ENCODE data around the gene TUBGCP6.

TUBGCP6 gene

GRCh38 chr22:50204571-50204970, 40.3 kb downstream of the TUBGCP6 start:
- Histone ChIP-seq H3K4me2 (no peak overlapping the region), H2AFZ (ENCODE audit: low read depth) (no peak overlapping the region), H3K79me2 (ENCODE audit: insufficient read depth, low read depth) (peaks cover 6% of the 10 kb centered on the region; the same call in 1 of the 2 replicates), H3K27me3 (ENCODE audit: insufficient read depth, low read depth) (no peaks in the 10 kb centered on the region), H3K27ac (no peak overlapping the region), H3K9ac (no peak overlapping the region), H4K20me1 (ENCODE audit: insufficient read depth) (no peaks in the 10 kb centered on the region), H3K4me1 (ENCODE audit: low read depth, poor library complexity, severe bottlenecking) (no peaks in the 10 kb centered on the region), H3K36me3 (ENCODE audit: insufficient read depth) (no peaks in the 10 kb centered on the region), H3K4me3 (IDR thresholded peaks at IDR 0.05; ENCODE audit: insufficient read depth, low read depth, low read length) (no peak overlapping the region)
- no peak for TF ChIP-seq CTCF (conservative IDR thresholded peaks at IDR 0.05; ENCODE audit: low read depth, low read length)

- Histone ChIP-seq H4K20me1 (ENCODE audit: insufficient read depth) (no peaks in the 10 kb centered on the region), H3K4me2 (no peak overlapping the region), H3K36me3 (ENCODE audit: insufficient read depth) (no peaks in the 10 kb centered on the region), H3K4me1 (ENCODE audit: low read depth, poor library complexity, severe bottlenecking) (no peaks in the 10 kb centered on the region), H3K79me2 (ENCODE audit: insufficient read depth, low read depth) (peaks cover 6% of the 10 kb centered on the region; the same call in 1 of the 2 replicates), H2AFZ (ENCODE audit: low read depth) (no peak overlapping the region), H3K27ac (no peak overlapping the region), H3K27me3 (ENCODE audit: insufficient read depth, low read depth) (no peaks in the 10 kb centered on the region), H3K4me3 (IDR thresholded peaks at IDR 0.05; ENCODE audit: insufficient read depth, low read depth, low read length) (no peak overlapping the region), H3K9ac (no peak overlapping the region)
- TF ChIP-seq CTCF (conservative IDR thresholded peaks at IDR 0.05; ENCODE audit: low read depth, low read length), result no peak
These were observed 41.5 kb downstream of the TUBGCP6 start for GRCh38 chr22:50203288-50203687.

- H3K4me1 ChIP-seq (ENCODE audit: low read depth, poor library complexity, severe bottlenecking), result no peaks in the 10 kb centered on the region
These were observed 42.6 kb downstream of the TUBGCP6 start for GRCh38 chr22:50202130-50202666.

GRCh38 chr22:50201191-50202129, 43.4 kb downstream of the TUBGCP6 start:
- H3K27me3 ChIP-seq (ENCODE audit: insufficient read depth, low read depth), result no peaks in the 10 kb centered on the region
- H3K36me3 ChIP-seq (ENCODE audit: insufficient read depth), result no peaks in the 10 kb centered on the region
- H3K4me3 ChIP-seq (IDR thresholded peaks at IDR 0.05; ENCODE audit: insufficient read depth, low read depth, low read length), result no peak overlapping the region
- no peak overlapping the region for H2AFZ ChIP-seq (ENCODE audit: low read depth)
- peak overlapping the region; percentile 30; the same call in 1 of the 2 replicates for H3K9ac ChIP-seq
- H4K20me1 ChIP-seq (ENCODE audit: insufficient read depth), result no peaks in the 10 kb centered on the region
- no peak for TF ChIP-seq CTCF (conservative IDR thresholded peaks at IDR 0.05; ENCODE audit: low read depth, low read length)
- no peak overlapping the region for H3K27ac ChIP-seq
- peak overlapping the region; percentile 36; the same call in 1 of the 2 replicates for H3K4me2 ChIP-seq
- H3K4me1 ChIP-seq (ENCODE audit: low read depth, poor library complexity, severe bottlenecking), result no peaks in the 10 kb centered on the region
- H3K79me2 ChIP-seq (ENCODE audit: insufficient read depth, low read depth), result peaks cover 6% of the 10 kb centered on the region; the same call in 1 of the 2 replicates

More at GRCh38 chr22:50202130-50202666, 42.6 kb downstream of the TUBGCP6 start:
- Histone ChIP-seq H3K4me2 (peak overlapping the region; percentile 36; the same call in 1 of the 2 replicates), H3K36me3 (ENCODE audit: insufficient read depth) (no peaks in the 10 kb centered on the region), H2AFZ (ENCODE audit: low read depth) (no peak overlapping the region), H3K9ac (no peak overlapping the region), H4K20me1 (ENCODE audit: insufficient read depth) (no peaks in the 10 kb centered on the region), H3K79me2 (ENCODE audit: insufficient read depth, low read depth) (peaks cover 6% of the 10 kb centered on the region; the same call in 1 of the 2 replicates), H3K27me3 (ENCODE audit: insufficient read depth, low read depth) (no peaks in the 10 kb centered on the region), H3K4me3 (IDR thresholded peaks at IDR 0.05; ENCODE audit: insufficient read depth, low read depth, low read length) (no peak overlapping the region), H3K27ac (no peak overlapping the region)
- no peak for TF ChIP-seq CTCF (conservative IDR thresholded peaks at IDR 0.05; ENCODE audit: low read depth, low read length)

Measured in KMS-11 (cell line).